Fibroblast of skin of left quadriceps (primary cell): ENCODE measurements around the gene TFAP2D.

Experiments used
- DNase-seq, 2 experiments: peaks; one replicate each; pipeline ENCODE4 v3.0.0-alpha.2; 2013; ENCODE audit warnings: low read depth in 2 of 2

Gene TFAP2D

DNA sequence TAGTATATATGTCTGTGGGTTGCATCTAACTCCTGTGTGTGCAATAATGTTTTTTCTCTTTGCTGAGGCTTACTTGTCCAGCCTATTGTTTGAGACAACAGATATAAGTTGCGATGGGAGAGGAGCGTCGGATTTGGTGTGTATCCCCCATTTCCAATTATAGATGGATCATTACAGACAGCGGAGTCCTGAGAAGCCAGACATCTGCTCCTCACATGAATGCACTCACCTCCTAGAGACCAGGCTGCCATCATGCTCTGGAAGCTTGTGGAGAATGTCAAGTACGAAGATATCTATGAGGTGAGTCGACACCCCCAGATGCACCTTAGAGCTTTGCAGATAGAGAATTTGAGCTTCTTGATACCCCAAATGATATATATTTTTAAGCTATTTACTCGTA lies 105.3 kb downstream of the TFAP2D start, which contains the start of gene TFAP2B:
Gene TFAP2B (plus strand): TSS at position 199 of the 400 bp plus-strand sequence. CDS start 21 bp downstream, at position 220.
- DNase-seq, result no peak

GRCh38 chr6:50819466-50819903 lies 106.2 kb downstream of the TFAP2D start:
- DNase-seq, result no peak

DNA sequence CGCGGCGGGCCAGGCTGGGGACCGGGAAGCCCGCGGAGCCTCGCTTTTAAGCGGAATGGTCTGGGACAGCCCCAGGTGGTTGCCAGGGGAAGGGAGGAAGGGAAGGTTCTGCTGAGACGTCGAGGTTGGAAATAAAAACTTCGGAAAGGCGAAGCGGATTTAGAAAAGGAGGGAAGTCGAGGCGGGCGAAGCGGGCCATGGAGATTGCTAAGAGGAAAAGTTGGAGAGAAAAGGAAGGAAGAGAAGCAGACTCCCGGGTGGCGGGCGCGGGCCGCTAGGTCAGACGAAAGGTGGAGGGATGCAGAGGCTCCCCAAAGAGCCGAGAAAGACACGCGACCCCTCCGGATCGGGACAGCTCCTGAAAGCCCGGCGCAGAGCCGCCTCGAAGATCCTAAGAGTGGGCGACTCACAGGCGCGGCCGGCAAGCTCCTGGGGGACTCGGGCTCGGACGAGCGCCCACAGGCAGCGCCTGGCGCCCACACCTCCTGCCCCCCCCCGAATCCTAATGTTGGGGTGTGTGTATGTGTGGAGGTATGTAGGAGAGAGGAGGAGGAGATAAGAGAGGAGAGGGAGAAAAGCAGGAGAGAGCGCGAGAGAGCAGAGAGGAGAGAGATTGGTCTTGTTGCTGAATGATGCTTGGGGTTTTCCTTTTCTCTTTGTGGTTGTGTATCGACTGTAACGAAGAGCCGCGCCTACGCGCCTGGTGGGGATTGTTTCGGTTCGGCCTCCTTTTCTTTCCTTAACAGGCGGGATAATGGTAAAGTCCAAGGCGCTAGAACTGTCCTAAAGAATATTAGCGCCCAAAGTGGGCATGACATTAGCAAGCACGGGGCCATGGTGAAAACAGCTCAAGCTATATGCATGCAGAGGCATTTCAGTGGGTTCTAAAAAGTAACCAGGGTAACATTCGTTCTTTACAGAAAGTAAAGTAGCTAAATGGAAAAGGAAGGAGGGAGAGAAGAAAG lies 106.9 kb downstream of the TFAP2D start:
- no peak for DNase-seq

DNA sequence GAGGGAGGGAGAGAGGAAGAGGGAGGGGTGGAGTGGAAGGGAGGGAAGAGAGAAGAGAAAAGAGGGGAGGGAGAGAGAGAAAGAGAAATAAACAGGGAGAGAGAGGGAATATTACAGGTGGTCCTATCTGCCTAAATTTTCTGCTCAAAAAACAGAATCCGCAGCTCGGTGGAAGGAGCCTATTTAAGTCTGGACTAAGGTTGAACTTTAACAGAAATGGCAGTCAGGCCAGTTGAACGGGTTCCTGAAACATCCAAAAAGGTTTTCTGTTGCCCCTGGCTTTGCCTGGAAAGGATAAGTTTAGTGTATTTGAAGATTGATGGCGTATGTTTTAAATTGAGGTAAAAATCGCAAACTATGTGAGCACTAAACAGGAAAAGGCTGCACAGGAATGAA lies 107.5 kb downstream of the TFAP2D start:
- DNase-seq, result no peak

DNA sequence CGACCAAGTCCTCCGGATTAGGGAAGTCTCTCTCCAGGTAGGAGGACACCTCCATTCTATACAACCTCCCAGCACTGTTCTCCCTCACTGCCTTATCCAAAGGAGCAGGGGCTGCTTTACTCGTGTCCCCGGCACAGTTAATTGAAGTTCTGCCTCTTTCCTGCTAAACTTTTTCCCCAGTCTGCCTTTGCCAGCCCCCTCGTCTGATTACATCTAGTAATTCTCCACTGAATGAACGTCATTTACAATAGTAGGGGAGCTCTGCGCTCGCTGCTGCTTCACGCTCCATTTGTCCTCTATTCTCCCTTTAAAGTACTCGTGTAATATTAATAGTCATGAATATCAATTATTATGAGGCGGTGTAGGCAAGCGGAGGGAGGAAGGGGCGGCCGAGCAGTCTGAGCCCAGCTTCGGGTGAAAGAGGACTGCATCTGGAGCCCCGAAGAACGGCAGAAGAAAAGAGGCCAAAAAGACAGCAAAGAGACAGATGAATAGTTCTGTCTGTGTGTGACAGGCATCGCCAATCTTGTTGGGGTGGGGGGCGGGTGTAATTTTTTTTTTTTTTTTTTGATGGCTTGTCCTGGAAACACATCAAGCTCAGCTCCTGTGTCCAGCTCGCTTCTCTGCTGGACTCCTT lies 108.2 kb downstream of the TFAP2D start:
- no peak for DNase-seq

- no peak for DNase-seq
Measured at GRCh38 chr6:50822078-50822476, 108.8 kb downstream of the TFAP2D start.
